ENCODE data around the gene DLG2.

Gene DLG2

DNA sequence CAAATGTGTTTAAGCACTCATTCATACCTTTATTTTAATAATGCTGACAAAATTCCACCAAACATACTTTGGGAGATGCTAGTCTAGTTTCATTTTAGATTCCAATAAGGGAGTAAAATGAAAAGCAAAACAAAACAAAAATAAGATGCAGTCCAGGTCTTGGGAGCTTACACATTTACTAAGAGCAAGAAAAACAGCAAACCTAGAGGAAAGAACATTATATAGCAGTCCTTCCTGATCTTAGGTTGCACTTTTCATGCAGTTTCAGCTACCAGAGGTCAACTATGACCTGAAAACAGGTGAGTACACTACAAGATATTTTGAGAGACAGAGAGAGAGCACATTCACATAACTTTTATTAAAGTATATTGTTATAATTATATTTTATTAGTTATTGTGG is 1100.9 kb downstream of the DLG2 start:
- no peak for DNase-seq

DNA sequence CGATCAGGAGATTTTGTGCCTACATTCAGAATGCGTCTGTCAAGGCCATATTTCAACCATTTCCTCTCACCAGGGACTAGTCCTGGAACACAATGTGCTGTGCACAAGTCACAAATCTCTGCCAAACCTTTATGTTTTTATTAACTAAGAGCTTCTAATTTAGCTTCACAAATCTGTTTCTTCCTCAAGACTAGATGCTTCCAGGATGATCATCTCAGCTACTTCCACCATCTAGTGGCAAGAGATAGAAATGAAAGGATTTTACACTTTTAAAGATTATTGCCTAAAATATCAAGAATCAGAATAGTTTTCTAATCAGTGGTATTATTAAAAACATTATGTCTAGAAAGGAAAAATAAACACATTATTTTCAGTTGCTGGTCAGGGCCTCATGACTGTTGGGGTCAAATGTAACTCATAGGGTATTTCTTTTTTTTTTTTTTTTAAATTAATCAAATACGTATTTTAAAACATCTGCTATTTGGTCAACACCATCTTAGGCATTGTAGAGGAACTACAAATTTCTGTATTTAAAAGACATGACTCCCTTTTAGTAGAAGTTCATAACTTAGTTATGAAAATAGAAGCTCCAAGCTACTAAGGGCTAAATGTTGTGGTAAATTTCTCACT is 1102.6 kb downstream of the DLG2 start:
- DNase-seq: peak; percentile 13

DNA sequence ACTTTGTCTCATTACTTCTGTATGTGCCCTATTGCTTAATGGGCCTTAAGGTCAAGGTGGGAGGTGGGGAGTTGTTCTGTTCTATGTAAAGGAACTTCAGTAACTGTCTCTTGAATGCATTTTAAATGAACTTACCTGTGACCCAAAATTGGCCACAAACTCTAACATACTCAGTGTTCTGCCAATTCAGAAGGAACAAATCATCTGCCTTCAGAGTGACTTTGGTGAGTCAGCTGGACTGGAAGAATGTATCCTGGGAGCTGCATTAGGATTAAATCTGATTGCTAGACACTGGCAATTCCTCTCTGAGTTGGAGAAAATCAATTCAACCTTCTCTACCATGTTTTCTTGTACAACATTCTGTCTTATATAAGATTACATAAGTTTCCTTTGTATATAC is 1104.8 kb downstream of the DLG2 start:
- no peak for DNase-seq

GRCh38 chr11:84518631-84519183 is 1108.4 kb downstream of the DLG2 start:
- DNase-seq: no peak

DNA sequence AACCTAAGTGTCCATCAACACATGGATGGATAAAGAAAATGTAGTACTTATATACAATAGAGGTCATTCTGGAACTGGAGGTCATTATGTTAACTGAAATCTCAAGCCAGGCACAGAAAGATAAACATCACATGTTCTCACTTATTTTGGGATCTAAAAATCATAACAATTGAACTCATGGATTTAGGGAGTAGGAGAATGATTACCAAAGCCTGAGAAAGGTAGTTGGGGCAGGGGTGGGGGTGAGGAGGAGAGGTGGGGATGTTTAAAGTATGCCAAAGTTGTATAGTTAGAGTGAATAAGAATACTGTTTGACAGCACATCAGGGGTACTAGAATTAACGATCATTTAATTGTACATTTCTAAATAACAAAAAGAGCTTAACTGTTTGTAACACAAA is 1112.7 kb downstream of the DLG2 start:
- no peak for DNase-seq

- no peak for DNase-seq
Observed at GRCh38 chr11:84503503-84503902, 1123.6 kb downstream of the DLG2 start.

GRCh38 chr11:84501750-84502149 is 1125.4 kb downstream of the DLG2 start:
- no peak for DNase-seq

GRCh38 chr11:84497981-84498411 is 1129.1 kb downstream of the DLG2 start:
- DNase-seq: no peak

DNA sequence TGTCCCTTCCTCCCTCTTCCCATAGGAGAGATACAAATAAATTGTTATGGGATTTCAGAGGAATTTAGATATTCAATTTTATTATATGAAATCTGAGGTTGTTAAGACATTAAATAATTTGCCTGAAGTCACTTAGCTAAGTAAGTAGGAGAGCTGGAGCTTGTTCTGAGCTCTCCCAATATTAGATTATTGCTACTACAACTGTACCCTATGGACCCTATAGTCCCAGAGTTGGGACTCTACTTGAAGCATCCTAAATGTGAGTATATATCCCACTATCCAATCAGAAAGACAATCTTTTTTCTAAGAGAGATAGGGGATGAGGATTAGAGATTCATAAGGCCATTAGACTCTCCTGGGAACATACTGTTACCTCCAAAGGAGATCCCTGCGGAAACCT is 1130.0 kb downstream of the DLG2 start:
- no peak for DNase-seq

DNA sequence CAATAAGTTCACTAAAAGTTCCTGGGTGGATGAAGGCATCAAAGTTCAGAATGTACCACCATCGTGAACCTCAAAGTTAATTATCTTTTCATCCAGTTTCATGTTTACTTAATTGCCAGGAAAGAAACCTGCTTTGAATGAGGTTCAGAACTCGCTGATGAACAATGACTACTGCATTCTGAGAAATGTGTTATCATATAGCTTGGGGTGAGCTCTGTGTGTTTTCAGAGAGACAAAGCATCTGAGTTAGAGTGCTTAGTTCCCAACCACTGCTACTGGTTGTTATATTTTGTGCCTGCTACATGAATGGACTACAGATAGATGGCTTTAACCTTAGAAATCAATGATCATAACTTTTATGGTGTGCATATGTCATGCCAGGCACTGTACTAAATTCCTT is 1131.0 kb downstream of the DLG2 start:
- DNase-seq: no peak

GRCh38 chr11:84480131-84480530 is 1147.0 kb downstream of the DLG2 start:
- DNase-seq: no peak

DNA sequence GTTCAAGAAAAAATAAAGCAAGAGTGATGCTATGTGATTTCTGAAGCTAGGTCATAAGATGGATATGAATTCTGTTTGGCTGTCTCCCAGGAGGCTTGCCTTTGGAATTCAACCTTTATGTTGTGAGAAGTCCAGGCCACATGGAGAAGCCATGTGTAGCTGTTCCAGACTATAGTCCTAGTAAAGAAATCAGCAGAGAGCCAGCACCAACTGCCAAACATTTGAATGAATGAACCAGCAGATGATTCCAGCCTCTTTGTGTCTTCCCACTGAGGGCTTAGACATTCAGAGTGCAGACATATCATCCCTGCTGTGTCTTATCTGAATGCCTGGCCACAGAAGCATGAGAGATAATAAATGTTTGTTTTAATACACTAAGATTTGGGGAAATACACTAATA is 1150.6 kb downstream of the DLG2 start:
- DNase-seq: no peak

- no peak for DNase-seq
Observed at GRCh38 chr11:84471501-84471900, 1155.6 kb downstream of the DLG2 start.

GRCh38 chr11:84468235-84468634 is 1158.9 kb downstream of the DLG2 start:
- no peak for DNase-seq

- DNase-seq: no peak
Observed at GRCh38 chr11:84465040-84465439, 1162.1 kb downstream of the DLG2 start.

GRCh38 chr11:84455691-84456090 is 1171.5 kb downstream of the DLG2 start:
- no peak for DNase-seq

- no peak for DNase-seq
Observed at GRCh38 chr11:84452211-84452610, 1174.9 kb downstream of the DLG2 start.

GRCh38 chr11:84438565-84438964 is 1188.6 kb downstream of the DLG2 start:
- DNase-seq: no peak

GRCh38 chr11:84437071-84437980 is 1189.8 kb downstream of the DLG2 start:
- DNase-seq: no peak

GRCh38 chr11:84430661-84431060 is 1196.5 kb downstream of the DLG2 start:
- no peak for DNase-seq

- DNase-seq: no peak
Observed at GRCh38 chr11:84425673-84426072, 1201.5 kb downstream of the DLG2 start.

DNA sequence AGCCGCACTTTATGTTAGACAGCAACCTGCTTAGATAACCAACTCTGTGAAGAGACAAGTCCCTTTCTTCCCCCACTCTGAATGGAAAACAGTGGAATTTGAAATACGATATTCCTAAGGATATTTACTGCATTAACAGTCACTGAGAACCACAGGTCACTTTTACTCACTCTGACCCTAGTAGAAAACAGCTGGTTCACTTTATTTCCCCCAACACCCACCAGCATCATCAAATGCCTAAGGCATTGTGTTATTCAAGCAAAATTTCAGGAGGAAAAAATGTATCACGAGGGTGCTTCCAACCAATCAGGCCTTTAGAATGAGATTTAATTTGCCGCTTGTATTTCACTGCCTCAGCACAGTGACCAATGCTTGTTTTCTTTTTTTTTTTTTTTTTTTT is 1206.9 kb downstream of the DLG2 start:
- DNase-seq: no peak

GRCh38 chr11:84419616-84420015 is 1207.5 kb downstream of the DLG2 start:
- DNase-seq: no peak

DNA sequence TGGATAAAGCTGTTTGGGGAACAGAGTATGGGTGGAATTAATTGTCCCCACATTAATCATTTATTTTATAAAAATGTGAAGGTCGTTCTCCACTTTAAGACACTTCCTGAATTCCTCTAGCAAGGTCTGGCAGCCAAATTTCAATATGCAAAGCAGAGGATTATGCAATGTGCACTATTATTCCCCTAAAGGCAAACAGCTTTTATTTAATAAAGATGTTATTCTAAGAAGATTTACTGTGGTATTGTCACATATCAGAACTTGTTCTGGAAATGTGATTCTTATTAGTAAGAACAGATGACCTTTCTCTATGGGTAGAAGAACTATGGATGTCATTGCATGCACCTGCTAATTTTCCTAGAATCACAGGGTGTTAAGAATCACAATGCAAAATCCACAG is 1212.2 kb downstream of the DLG2 start:
- no peak for DNase-seq

Data from hematopoietic multipotent progenitor cell treated with erythropoietin and hydrocortisone succinate and interleukin-3 and kit ligand, for 6 days (in vitro differentiated cells).